Body of pancreas (tissue), 4 donors: ENCODE measurements around the gene MCTP2. TPM values are rescaled to one million over a fixed set of nuclear protein-coding genes. Genes with fewer than 3 reads are reported as not detected.
A peak's percentile ranks its signal among the peaks of the same experiment; 100 is the strongest.

Source experiments
- ATAC-seq: fragments of 150-250 bp; one replicate; pipeline ENCODE4 v1.9.1; 2016
- DNase-seq, 4 donors: peaks; one replicate each; pipeline ENCODE4 v3.0.0-alpha.2; 2019
- H3K27ac ChIP-seq, 4 donors: fragments of 200-600 bp; sonication (generic); 1 replicate in 3 of 4; 2 replicates in 1 of 4; pipeline versions ENCODE4 v1.5.1 to v1.6.1; 2016 to 2019; ENCODE audit warnings: mild to moderate bottlenecking in 1 of 4, mixed read lengths in 1 of 4, moderate library complexity in 1 of 4
- H3K27me3 ChIP-seq, 2 donors: fragments of 200-600 bp; sonication (generic); one replicate each; pipeline ENCODE4 v1.6.0; 2016; ENCODE audit warnings: mild to moderate bottlenecking in 1 of 2
- H3K36me3 ChIP-seq, 2 donors: fragments of 200-600 bp; sonication (generic); replicated peaks in 1 of 2; 2 replicates each; pipeline ENCODE4 v1.5.1; 2016; ENCODE audit warnings: low read depth in 2 of 2; ENCODE audit not compliant: insufficient read depth in 1 of 2
- H3K4me1 ChIP-seq: fragments of 200-600 bp; sonication (generic); one replicate; pipeline ENCODE4 v1.6.0; 2016
- H3K4me3 ChIP-seq, 2 donors: fragments of 200-600 bp; sonication (generic); 1 replicate in 1 of 2; 2 replicates in 1 of 2; pipeline ENCODE4 v1.5.1; 2016 to 2019
- H3K9me3 ChIP-seq, 3 donors: fragments of 200-600 bp; sonication (generic); 1 replicate in 2 of 3; 2 replicates in 1 of 3; pipeline ENCODE4 v1.5.1; 2016
- CTCF ChIP-seq, 7 experiments: fragments of 450-650 bp in 4 of 7; fragments of 200-600 bp in 3 of 7; sonication (generic) in 3 of 7; IDR thresholded peaks; one replicate each; pipeline ENCODE4 v1.5.1; 2016 to 2019; ENCODE audit warnings: antibody characterized with exemption in 7 of 7
- POLR2A ChIP-seq, 3 donors: fragments of 450-650 bp; IDR thresholded peaks; one replicate each; pipeline ENCODE4 v1.6.1; 2016; ENCODE audit warnings: antibody characterized with exemption in 3 of 3, mild to moderate bottlenecking in 2 of 3
- WGBS, 2 donors: methylation state at CpG; one replicate each; pipeline ENCODE4 v1.1.5; 2017; 5-methylcytosine and 5-hydroxymethylcytosine counted together
- intact Hi-C: fragments of 100-400 bp; cut with DNase I; formaldehyde crosslinking; loops from one replicate; pipeline ENCODE4 v1.15.1; 2023
- total RNA-seq, 2 donors: library from RNA; depleted of rRNA; stranded (reverse); fragments of >200 nt; gene quantifications; one replicate each; pipeline ENCODE4 v1.1.0, GENCODE V29; 2016

MCTP2 gene
- total RNA-seq, 2 donors from 2014 or later: 28.5 to 31.6 TPM

- TF ChIP-seq CTCF (IDR thresholded peaks at IDR 0.05) (no peak), POLR2A (IDR thresholded peaks at IDR 0.05) (no peak)
- no peaks in the 10 kb centered on the region for H3K9me3 ChIP-seq
- no peaks in the 10 kb centered on the region for H3K27me3 ChIP-seq
- peak overlapping the region in 1 of 4 donors; percentile 32 for H3K27ac ChIP-seq
- DNase-seq: no peak
- peak; percentile 30 for ATAC-seq
- H3K4me3 ChIP-seq: no peak overlapping the region
- H3K36me3 ChIP-seq: no peaks in the 10 kb centered on the region
- peaks cover 11% of the 10 kb centered on the region for H3K4me1 ChIP-seq
- 83 to 93% methylated on average over 1 of the region's 1 CpG for whole genome bisulfite sequencing, 2 donors
- intact Hi-C loops: no loop called here
These were observed 63.2 kb downstream of the MCTP2 start for GRCh38 chr15:94294556-94294955.

GRCh38 chr15:94295275-94295674, 63.9 kb downstream of the MCTP2 start:
- no peak overlapping the region for H3K27ac ChIP-seq
- ATAC-seq: no peak
- WGBS, 2 donors: 80 to 88% methylated on average over 4 of the region's 4 CpGs

GRCh38 chr15:94296717-94297116, 65.4 kb downstream of the MCTP2 start:
- Histone ChIP-seq H3K4me1 (peaks cover 11% of the 10 kb centered on the region), H3K27me3 (no peaks in the 10 kb centered on the region), H3K27ac (no peak overlapping the region), H3K4me3 (no peak overlapping the region), H3K9me3 (no peaks in the 10 kb centered on the region), H3K36me3 (no peaks in the 10 kb centered on the region)
- TF ChIP-seq POLR2A (IDR thresholded peaks at IDR 0.05) (no peak), CTCF (IDR thresholded peaks at IDR 0.05) (no peak)
- DNase-seq: no peak
- WGBS, 2 donors: 100% methylated on average over 1 of the region's 1 CpG
- no peak for ATAC-seq
- intact Hi-C loops: no loop called here

More at GRCh38 chr15:94295275-94295674, 63.9 kb downstream of the MCTP2 start:
- Histone ChIP-seq H3K27me3 (no peaks in the 10 kb centered on the region), H3K4me3 (no peak overlapping the region), H3K9me3 (no peaks in the 10 kb centered on the region), H3K36me3 (no peaks in the 10 kb centered on the region), H3K4me1 (peaks cover 11% of the 10 kb centered on the region)
- no peak for DNase-seq
- no peak for TF ChIP-seq POLR2A (IDR thresholded peaks at IDR 0.05)
- no peak for TF ChIP-seq CTCF (IDR thresholded peaks at IDR 0.05)
- intact Hi-C loops: no loop called here

- no peak for ATAC-seq
- Histone ChIP-seq H3K4me1 (peaks cover 11% of the 10 kb centered on the region), H3K27ac (no peak overlapping the region)
These were observed 66.2 kb downstream of the MCTP2 start for GRCh38 chr15:94297558-94297957.

More at GRCh38 chr15:94297558-94297957, 66.2 kb downstream of the MCTP2 start:
- intact Hi-C loops: no loop called here
- 53 to 74% methylated on average over 6 of the region's 6 CpGs for WGBS, 2 donors
- no peaks in the 10 kb centered on the region for H3K27me3 ChIP-seq
- H3K4me3 ChIP-seq: no peak overlapping the region
- TF ChIP-seq CTCF (IDR thresholded peaks at IDR 0.05) (no peak), POLR2A (IDR thresholded peaks at IDR 0.05) (no peak)
- H3K36me3 ChIP-seq: no peaks in the 10 kb centered on the region
- peak in 1 of 4 donors; percentile 7 for DNase-seq
- H3K9me3 ChIP-seq: no peaks in the 10 kb centered on the region
